SK-N-SH (cell line): ENCODE measurements around the gene LRCH2. TPM values are rescaled to one million over a fixed set of nuclear protein-coding genes. Genes with fewer than 3 reads are reported as not detected.

Experiments
- CTCF ChIA-PET: fragments of 300-600, 350-600 bp; formaldehyde crosslinking; extraction: SDS; loops from one replicate; lab custom pipeline; 2021; lab: Yijun Ruan, JAX
- POLR2A ChIA-PET: fragments of 350-600 bp; sonication (Branson Sonifier 250); formaldehyde crosslinking; extraction: SDS; loops from one replicate; lab custom pipeline; 2020; ENCODE audit warnings: antibody characterized with exemption, inconsistent platforms; lab: Yijun Ruan, JAX
- DNase-seq: peaks from one replicate; pipeline ENCODE4 v3.0.0; 2012
- H2AFZ ChIP-seq: fragments of 200-600 bp; sonication (generic); 2 replicates; pipeline ENCODE4 v1.8.1; 2016; ENCODE audit warnings: antibody characterized with exemption, mild to moderate bottlenecking, low read depth
- H3F3A ChIP-seq: fragments of 200-600 bp; sonication (generic); replicated peaks from 2 replicates; pipeline ENCODE3; 2016; ENCODE audit warnings: antibody characterized with exemption, mild to moderate bottlenecking; ENCODE audit not compliant: insufficient read depth
- H3K27ac ChIP-seq, 2 experiments: fragments of 200-500 bp in 1 of 2; fragments of 200-600 bp in 1 of 2; sonication (Bioruptor generic) in 1 of 2; sonication (generic), shearing (Covaris generic) in 1 of 2; 2 replicates each; pipeline versions ENCODE4 v1.5.1 to v1.6.1; 2014 to 2016; ENCODE audit warnings: low read depth in 2 of 2, inconsistent platforms in 1 of 2, low read length in 1 of 2, mild to moderate bottlenecking in 1 of 2, mixed read lengths in 1 of 2
- H3K27me3 ChIP-seq: fragments of 200-600 bp; sonication (generic), shearing (Covaris generic); 2 replicates; pipeline ENCODE4 v1.6.1; 2016; ENCODE audit warnings: mixed run types; ENCODE audit not compliant: insufficient read depth
- H3K36me3 ChIP-seq, 2 experiments: fragments of 200-500 bp in 1 of 2; fragments of 200-600 bp in 1 of 2; sonication (Bioruptor generic) in 1 of 2; sonication (generic) in 1 of 2; replicated peaks in 1 of 2; 2 replicates each; pipeline versions ENCODE3 to v1.5.1; 2014 to 2016; ENCODE audit warnings: low read length in 1 of 2, mild to moderate bottlenecking in 1 of 2; ENCODE audit not compliant: insufficient read depth in 2 of 2, control insufficient read depth in 1 of 2
- H3K4me1 ChIP-seq, 2 experiments: fragments of 200-500 bp in 1 of 2; fragments of 200-600 bp in 1 of 2; sonication (Bioruptor generic) in 1 of 2; sonication (generic), shearing (Covaris generic) in 1 of 2; 2 replicates each; pipeline versions ENCODE4 v1.5.1 to v1.6.1; 2014 to 2016; ENCODE audit warnings: low read depth in 1 of 2, low read length in 1 of 2, mixed run types in 1 of 2; ENCODE audit not compliant: insufficient read depth in 2 of 2, control insufficient read depth in 1 of 2
- H3K4me2 ChIP-seq: fragments of 200-600 bp; sonication (generic), shearing (Covaris generic); 2 replicates; pipeline ENCODE4 v1.6.1; 2017; ENCODE audit warnings: mixed run types
- H3K4me3 ChIP-seq, 2 experiments: fragments of 200-500 bp in 1 of 2; fragments of 200-600 bp in 1 of 2; sonication (Bioruptor generic) in 1 of 2; sonication (generic), shearing (Covaris generic) in 1 of 2; 2 replicates each; pipeline versions ENCODE4 v1.5.1 to v1.8.1; 2014 to 2016; ENCODE audit warnings: low read depth in 2 of 2, inconsistent platforms in 1 of 2, low read length in 1 of 2, mild to moderate bottlenecking in 1 of 2, mixed read lengths in 1 of 2, moderate library complexity in 1 of 2
- H3K79me2 ChIP-seq: fragments of 200-600 bp; sonication (generic); 2 replicates; pipeline ENCODE4 v1.8.1; 2017; ENCODE audit warnings: mild to moderate bottlenecking; ENCODE audit not compliant: insufficient read depth
- H3K9ac ChIP-seq: fragments of 200-600 bp; sonication (generic); 2 replicates; pipeline ENCODE4 v1.6.1; 2017; ENCODE audit warnings: mixed run types
- H3K9me2 ChIP-seq: fragments of 200-600 bp; sonication (generic); 2 replicates; pipeline ENCODE4 v1.6.1; 2017; ENCODE audit warnings: mixed run types
- H3K9me3 ChIP-seq: fragments of 200-600 bp; sonication (generic); 2 replicates; pipeline ENCODE4 v1.6.1; 2017; ENCODE audit warnings: mixed run types, mild to moderate bottlenecking, moderate library complexity
- H4K20me1 ChIP-seq: fragments of 200-600 bp; sonication (generic); 2 replicates; pipeline ENCODE4 v1.6.1; 2017; ENCODE audit warnings: mild to moderate bottlenecking, mixed run types; ENCODE audit not compliant: insufficient read depth
- CTCF ChIP-seq: fragments of 200-600 bp; sonication (generic); IDR thresholded peaks from 2 replicates; pipeline ENCODE4 v1.6.1; 2017; ENCODE audit warnings: antibody characterized with exemption, mild to moderate bottlenecking, moderate library complexity
- NFIC ChIP-seq: IDR thresholded peaks from 2 replicates; pipeline ENCODE4 v1.4.0; 2012; ENCODE audit warnings: borderline replicate concordance
- PBX3 ChIP-seq: IDR thresholded peaks from 2 replicates; pipeline ENCODE4; 2012
- RAD21 ChIP-seq: IDR thresholded peaks from 2 replicates; pipeline ENCODE4 v1.6.1; 2012; ENCODE audit warnings: mild to moderate bottlenecking, low read length
- SMC3 ChIP-seq: IDR thresholded peaks from 2 replicates; pipeline ENCODE4 v1.6.1; 2012; ENCODE audit warnings: low read depth, low read length, improper control_type of control experiment
- USF1 ChIP-seq: IDR thresholded peaks from 2 replicates; pipeline ENCODE4 v1.4.0; 2012; ENCODE audit warnings: low read depth, borderline replicate concordance
- YY1 ChIP-seq: IDR thresholded peaks from 2 replicates; pipeline ENCODE4 v1.4.0; 2012; ENCODE audit warnings: low read depth, mild to moderate bottlenecking
- WGBS: methylation state at CpG from one replicate; pipeline ENCODE4 v1.1.6; 2017; ENCODE audit warnings: low lambda C conversion rate; 5-methylcytosine and 5-hydroxymethylcytosine counted together
- polyA plus RNA-seq, 3 experiments: library from polyadenylated mRNA; depleted of rRNA; stranded (reverse); fragments of >200 nt; gene quantifications; 2 replicates each; pipeline ENCODE4 v1.2.3, GENCODE V29; 2012

The LRCH2 gene
- polyA plus RNA-seq, 1 of the 3 experiments (the other 2 are of a cell fraction) = 1.7 TPM

GRCh38 chrX:115173181-115173580 lies 60.7 kb downstream of the LRCH2 start:
- Histone ChIP-seq H3K9ac (no peak overlapping the region), H3K4me2 (no peak overlapping the region), H3F3A (no peaks in the 10 kb centered on the region), H3K36me3 (no peaks in the 10 kb centered on the region), H3K79me2 (no peaks in the 10 kb centered on the region), H3K27ac (no peak overlapping the region), H3K4me3 (no peak overlapping the region), H4K20me1 (no peaks in the 10 kb centered on the region), H3K4me1 (no peaks in the 10 kb centered on the region), H3K9me3 (no peaks in the 10 kb centered on the region), H3K9me2 (no peaks in the 10 kb centered on the region), H2AFZ (no peak overlapping the region), H3K27me3 (no peaks in the 10 kb centered on the region; the same call in 1 of the 2 replicates)
- ChIA-PET POLR2A (no interaction called here), CTCF (no interaction called here)
- TF ChIP-seq USF1 (no peak), NFIC (no peak), YY1 (no peak), PBX3 (no peak)
- WGBS = 34% methylated on average over 9 of the region's 9 CpGs
- DNase-seq = no peak

- Histone ChIP-seq H2AFZ (no peak overlapping the region), H3K79me2 (no peaks in the 10 kb centered on the region), H3F3A (no peaks in the 10 kb centered on the region), H3K27me3 (no peaks in the 10 kb centered on the region), H3K27ac (no peak overlapping the region), H3K36me3 (no peaks in the 10 kb centered on the region), H3K9me3 (no peaks in the 10 kb centered on the region), H3K9ac (no peak overlapping the region), H3K4me3 (no peak overlapping the region), H3K4me2 (no peak overlapping the region), H3K9me2 (no peaks in the 10 kb centered on the region), H4K20me1 (no peaks in the 10 kb centered on the region), H3K4me1 (no peaks in the 10 kb centered on the region)
- DNase-seq = peak; percentile 6
- WGBS = 60% methylated on average over 1 of the region's 1 CpG
- peak; percentile 26; the same call in 1 of the 2 replicates for TF ChIP-seq SMC3
- TF ChIP-seq PBX3 = no peak
- peak; percentile 65 for TF ChIP-seq RAD21
- peak; percentile 70 for TF ChIP-seq CTCF
- POLR2A ChIA-PET = no interaction called here
- CTCF ChIA-PET = interaction anchor here (0.6 to 1.6 kb wide), 8 partner anchors 8 to 536 kb away, joined by 3 to 6 read pairs (median 3); no protein-coding TSS in a partner anchor
Observed at GRCh38 chrX:115147220-115147619, 86.7 kb downstream of the LRCH2 start.
